22Rv1 (cell line): ENCODE results near the gene UBE2S.

ENCODE experiments used
- ZFX ChIP-seq: fragments of 450-650 bp; IDR thresholded peaks from 2 replicates; pipeline ENCODE4 v1.6.1; 2017; ENCODE audit warnings: antibody characterized with exemption, borderline replicate concordance
- TF ChIP-seq, protein P1 (sequence below): fragments of 450-650 bp; IDR thresholded peaks from 2 replicates; pipeline ENCODE4 v1.5.1; 2017; ENCODE audit warnings: mild to moderate bottlenecking

DNA sequence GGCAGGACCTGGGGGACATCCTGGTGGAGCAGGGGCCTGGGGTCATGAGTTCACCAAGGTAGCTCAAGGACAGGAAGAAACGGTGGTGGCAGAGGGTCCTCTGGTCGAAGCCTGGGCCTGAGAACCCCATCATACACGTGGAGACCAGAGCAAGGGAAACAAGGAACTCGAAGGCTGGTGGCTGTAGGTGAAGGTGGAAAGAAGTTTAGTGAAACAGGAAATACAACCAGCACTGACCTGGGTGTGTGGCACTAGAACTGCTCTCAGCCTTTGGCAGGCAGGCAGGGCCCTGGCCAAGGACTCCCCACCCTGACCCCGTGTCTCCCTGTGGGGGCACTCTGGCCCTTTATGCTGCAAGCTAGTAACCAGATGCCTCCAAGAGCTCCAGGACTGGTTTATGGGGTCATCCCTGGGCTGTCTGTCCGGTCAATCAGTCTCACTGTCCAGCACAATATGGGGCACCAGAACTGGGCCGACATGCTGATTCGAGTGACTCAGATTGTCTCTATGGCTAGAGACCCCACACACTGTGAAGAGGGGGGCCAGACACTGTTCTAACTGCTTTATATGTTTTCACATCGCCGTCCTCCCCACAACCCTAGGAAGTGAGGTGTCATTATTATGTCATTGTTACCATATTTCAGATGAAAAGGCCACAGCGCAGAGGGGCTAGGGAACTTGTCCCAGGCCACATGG, 56.8 kb downstream of the UBE2S start:
- TF ChIP-seq, protein P1, sequence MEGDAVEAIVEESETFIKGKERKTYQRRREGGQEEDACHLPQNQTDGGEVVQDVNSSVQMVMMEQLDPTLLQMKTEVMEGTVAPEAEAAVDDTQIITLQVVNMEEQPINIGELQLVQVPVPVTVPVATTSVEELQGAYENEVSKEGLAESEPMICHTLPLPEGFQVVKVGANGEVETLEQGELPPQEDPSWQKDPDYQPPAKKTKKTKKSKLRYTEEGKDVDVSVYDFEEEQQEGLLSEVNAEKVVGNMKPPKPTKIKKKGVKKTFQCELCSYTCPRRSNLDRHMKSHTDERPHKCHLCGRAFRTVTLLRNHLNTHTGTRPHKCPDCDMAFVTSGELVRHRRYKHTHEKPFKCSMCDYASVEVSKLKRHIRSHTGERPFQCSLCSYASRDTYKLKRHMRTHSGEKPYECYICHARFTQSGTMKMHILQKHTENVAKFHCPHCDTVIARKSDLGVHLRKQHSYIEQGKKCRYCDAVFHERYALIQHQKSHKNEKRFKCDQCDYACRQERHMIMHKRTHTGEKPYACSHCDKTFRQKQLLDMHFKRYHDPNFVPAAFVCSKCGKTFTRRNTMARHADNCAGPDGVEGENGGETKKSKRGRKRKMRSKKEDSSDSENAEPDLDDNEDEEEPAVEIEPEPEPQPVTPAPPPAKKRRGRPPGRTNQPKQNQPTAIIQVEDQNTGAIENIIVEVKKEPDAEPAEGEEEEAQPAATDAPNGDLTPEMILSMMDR, result no peak
- TF ChIP-seq ZFX, result no peak
